Jurkat, Clone E6-1 (cell line): ENCODE data around the gene LRRD1.
"Not testable (repeated sequence)": the region's sequence is repeated elsewhere in the genome, so short reads cannot be mapped to it uniquely, and the experiment has no call there.

Source experiments
- DNase-seq: peaks from one replicate; pipeline ENCODE4 v3.0.0-alpha.2; 2011; ENCODE audit warnings: low read depth, low spot score
- H3K4me3 ChIP-seq: 2 replicates; pipeline ENCODE4 v1.5.1; 2011; ENCODE audit warnings: mild to moderate bottlenecking, low read length, control low read depth, moderate library complexity

The LRRD1 gene

DNA sequence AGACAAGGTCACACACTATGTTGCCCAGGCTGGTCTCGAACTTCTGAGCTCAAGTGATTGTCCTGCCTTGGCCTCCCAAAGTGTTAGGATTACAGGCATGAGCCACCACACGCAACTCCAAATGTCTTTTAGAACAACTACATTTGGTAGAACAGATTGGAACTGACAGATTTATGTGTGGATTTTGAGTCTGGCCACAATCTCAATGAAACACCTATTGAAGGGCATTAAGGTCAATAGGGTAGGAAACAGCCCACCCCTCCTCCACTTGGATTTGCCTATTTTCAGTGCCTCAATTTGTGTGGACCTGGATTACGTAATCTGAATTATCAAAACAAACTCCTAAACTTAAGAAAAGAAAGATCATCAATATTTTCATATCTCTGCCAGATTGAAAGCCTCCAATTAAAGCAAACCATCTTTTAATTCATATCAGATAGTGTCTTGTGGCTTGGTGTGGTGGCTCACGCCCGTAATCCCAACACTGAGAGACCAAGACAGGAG, 29.2 kb downstream of the LRRD1 start:
- H3K4me3 ChIP-seq: no peak overlapping the region
- no peak for DNase-seq

- DNase-seq, H3K4me3 ChIP-seq: not testable (repeated sequence)
Observed at GRCh38 chr7:92143192-92143880, 35.6 kb downstream of the LRRD1 start.

DNA sequence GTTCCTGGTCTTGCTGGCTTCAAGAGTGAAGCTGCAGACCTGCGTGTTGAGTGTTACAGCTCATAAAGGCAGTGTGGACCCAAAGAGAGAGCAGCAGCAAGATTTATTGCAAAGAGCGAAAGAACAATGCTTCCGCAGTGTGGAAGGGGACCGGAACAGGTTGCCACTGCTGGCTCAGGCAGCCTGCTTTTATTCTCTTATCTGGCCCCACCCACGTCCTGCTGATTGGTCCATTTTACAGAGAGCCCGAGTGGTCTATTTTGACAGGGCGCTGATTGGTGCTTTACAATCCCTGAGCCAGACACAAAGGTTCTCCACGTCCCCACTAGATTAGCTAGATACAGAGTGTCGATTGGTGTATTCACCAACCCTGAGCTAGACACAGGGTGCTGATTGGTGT, 36.2 kb downstream of the LRRD1 start:
- H3K4me3 ChIP-seq: not testable (repeated sequence)

GRCh38 chr7:92141161-92141560, 37.8 kb downstream of the LRRD1 start:
- DNase-seq: no peak
- H3K4me3 ChIP-seq: no peak overlapping the region

More for the DNA sequence above, 36.2 kb downstream of the LRRD1 start:
- DNase-seq: not testable (repeated sequence)

GRCh38 chr7:92137557-92137956, 41.4 kb downstream of the LRRD1 start:
- H3K4me3 ChIP-seq: no peak overlapping the region
- no peak for DNase-seq

DNA sequence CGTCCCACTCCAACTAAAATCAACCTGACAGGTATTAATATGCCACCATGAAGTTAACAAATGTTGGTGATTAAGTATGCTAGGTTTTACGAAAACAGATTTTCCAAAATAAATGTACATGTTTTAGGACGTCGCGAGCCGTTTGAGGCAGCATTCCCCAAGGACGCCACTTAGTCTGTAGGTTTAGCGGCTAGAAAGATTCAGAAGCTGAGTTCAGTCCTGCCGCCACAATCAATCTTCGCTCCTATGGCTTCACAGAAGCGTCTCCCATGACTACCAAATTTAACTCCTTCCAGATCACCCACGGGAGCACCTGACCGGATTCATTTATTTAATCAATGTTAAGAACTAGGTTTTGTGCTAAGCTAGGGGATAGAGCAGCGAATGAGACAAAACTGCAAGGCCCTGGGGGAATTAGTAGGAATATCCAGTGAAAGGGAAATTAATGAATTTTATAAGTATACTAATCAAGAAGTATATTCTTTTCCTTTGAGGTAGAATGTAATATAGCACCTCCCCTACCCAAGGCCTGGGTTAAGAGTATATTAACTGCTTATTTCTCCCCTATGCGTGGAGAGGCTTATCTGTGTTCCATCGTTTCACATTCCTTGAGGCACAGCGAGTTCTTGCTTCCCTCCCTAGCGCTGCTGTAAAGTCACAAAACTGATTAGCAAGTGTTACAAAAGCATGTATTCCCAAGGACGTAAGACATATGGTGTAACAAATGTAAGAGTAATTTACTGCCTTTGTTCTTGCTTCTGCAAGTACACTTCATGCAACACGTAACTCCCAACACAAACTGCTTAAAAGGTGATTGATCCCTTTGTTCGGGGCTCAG, 43.7 kb downstream of the LRRD1 start:
- H3K4me3 ChIP-seq: peak overlapping the region; percentile 54
- DNase-seq: no peak

- peak; percentile 37 for DNase-seq
- H3K4me3 ChIP-seq: peak within 1 kb of the TSS; percentile 54
Observed at GRCh38 chr7:92134271-92135051, 44.5 kb downstream of the LRRD1 start, which contains the start of gene CYP51A1. TSS of gene CYP51A1 (minus strand) at chr7:92134477. CDS start at chr7:92134364, 113 bp downstream.

GRCh38 chr7:92133737-92134270, 45.1 kb downstream of the LRRD1 start:
- H3K4me3 ChIP-seq: peak overlapping the region; percentile 54
- DNase-seq: peak; percentile 29

GRCh38 chr7:92133133-92133736, 45.7 kb downstream of the LRRD1 start:
- peak overlapping the region; percentile 54 for H3K4me3 ChIP-seq
- no peak for DNase-seq

GRCh38 chr7:92131764-92132330, 47.1 kb downstream of the LRRD1 start:
- H3K4me3 ChIP-seq: no peak overlapping the region
- DNase-seq: no peak

GRCh38 chr7:92131093-92131492, 47.8 kb downstream of the LRRD1 start:
- no peak for DNase-seq
- H3K4me3 ChIP-seq: no peak overlapping the region

DNA sequence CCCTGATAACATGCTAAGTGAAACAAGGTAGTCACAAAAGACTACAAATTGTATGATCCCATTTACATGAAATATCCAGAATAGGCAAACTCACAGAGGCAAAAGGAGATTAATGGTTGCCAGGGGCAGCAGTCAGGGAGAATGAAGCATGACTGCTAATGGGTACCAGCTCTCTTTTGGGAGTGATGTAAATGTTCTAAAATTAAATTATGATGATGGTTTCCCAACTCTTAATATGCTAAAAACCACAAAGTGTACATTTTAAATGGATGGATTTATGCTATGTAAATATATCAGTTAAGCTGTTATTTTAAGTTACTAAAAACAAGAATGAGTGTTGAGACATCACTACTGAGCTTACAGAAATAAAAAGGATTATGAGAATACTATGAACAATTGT, 57.3 kb downstream of the LRRD1 start:
- H3K4me3 ChIP-seq: no peak overlapping the region
- no peak for DNase-seq

DNA sequence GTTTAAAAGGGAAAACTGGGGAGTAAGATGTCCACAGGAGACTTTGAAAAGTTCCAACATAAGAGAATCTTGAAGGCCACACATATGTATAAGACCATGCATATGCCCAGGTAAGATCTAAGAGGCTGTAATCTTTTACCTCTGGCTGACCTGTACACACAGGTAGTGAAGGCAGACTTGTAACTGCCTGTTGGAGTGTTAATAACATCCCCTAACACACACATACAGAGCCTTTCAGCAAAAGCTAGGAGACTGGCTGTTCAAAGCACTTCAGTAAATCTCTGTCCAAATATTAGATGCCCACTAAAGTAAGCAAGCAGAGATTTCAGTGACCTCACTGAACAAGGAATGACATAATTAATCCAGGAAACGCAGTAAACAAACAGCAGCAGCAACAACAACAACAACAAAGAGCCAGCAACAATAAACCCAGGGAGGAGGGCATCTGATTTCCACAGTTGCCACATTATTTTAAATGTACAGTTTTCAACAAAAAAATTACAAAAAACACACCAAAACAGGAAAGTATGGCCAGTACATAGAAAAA, 59.7 kb downstream of the LRRD1 start:
- DNase-seq: no peak
- H3K4me3 ChIP-seq: no peak overlapping the region

- H3K4me3 ChIP-seq: no peak overlapping the region
- DNase-seq: no peak
Observed at GRCh38 chr7:92116949-92117348, 62.0 kb downstream of the LRRD1 start.

- no peak for DNase-seq
- no peak overlapping the region for H3K4me3 ChIP-seq
Observed at GRCh38 chr7:92115821-92116220, 63.1 kb downstream of the LRRD1 start.

DNA sequence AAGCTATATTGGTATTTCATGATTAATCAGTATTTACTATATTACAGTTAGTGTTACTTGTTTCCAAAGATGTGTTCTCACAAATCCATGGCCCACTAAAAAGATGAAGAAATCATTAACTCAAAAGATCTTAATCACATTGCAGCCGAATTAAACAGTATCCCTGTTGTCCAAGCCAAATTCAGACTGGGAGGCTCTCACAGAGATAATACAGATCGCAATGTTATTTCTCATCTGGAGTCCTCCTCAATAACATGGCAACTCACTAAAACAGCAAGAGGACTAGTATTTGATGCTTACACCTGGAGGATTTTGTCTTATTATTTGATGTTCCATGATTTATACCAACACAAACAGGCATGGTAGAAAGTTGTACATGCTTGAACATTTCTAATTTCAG, 68.1 kb downstream of the LRRD1 start:
- no peak for DNase-seq
- H3K4me3 ChIP-seq: no peak overlapping the region

- DNase-seq: no peak
Observed at GRCh38 chr7:92108821-92109220, 70.1 kb downstream of the LRRD1 start.

GRCh38 chr7:92102862-92103261, 76.1 kb downstream of the LRRD1 start:
- DNase-seq: not testable (repeated sequence)

More at GRCh38 chr7:92108821-92109220, 70.1 kb downstream of the LRRD1 start:
- H3K4me3 ChIP-seq: no peak overlapping the region

More at GRCh38 chr7:92102862-92103261, 76.1 kb downstream of the LRRD1 start:
- H3K4me3 ChIP-seq: not testable (repeated sequence)
